A549 (cell line): ENCODE results near the gene ITPRIP. TPM values are rescaled to one million over a fixed set of nuclear protein-coding genes. Genes with fewer than 3 reads are reported as not detected.

ENCODE experiments used
- ATAC-seq, 2 experiments: fragments of 200-7000 bp in 1 of 2; fragments of >200 bp in 1 of 2; cut with Nextera tagmentation in 1 of 2; cut with Tn5 transposase in 1 of 2; 3 replicates each; pipeline versions ENCODE4 v1.8.0 to v1.9.1; 2018 to 2020; ENCODE audit warnings: mild to moderate bottlenecking in 1 of 2, moderate library complexity in 1 of 2
- CTCF ChIA-PET: fragments of 300-600 bp; sonication (Branson Sonifier 250); formaldehyde crosslinking; extraction: SDS; loops from one replicate; lab custom pipeline; 2021; ENCODE audit warnings: antibody characterized with exemption, inconsistent platforms; lab: Yijun Ruan, JAX
- POLR2A ChIA-PET: fragments of 350-600 bp; formaldehyde crosslinking; extraction: SDS; loops from one replicate; lab custom pipeline; 2021; ENCODE audit warnings: antibody characterized with exemption, inconsistent platforms; lab: Yijun Ruan, JAX
- DNase-seq, 2 experiments: peaks; one replicate each; pipeline versions ENCODE4 v3.0.0 to v3.0.0-alpha.2; 2011 to 2016; ENCODE audit warnings: low read depth in 1 of 2, low spot score in 1 of 2
- FAIRE-seq: peaks from 2 replicates; lab custom pipeline; 2011; peaks lifted over from hg19 to GRCh38; lab: Jason Lieb, UNC
- H3K27ac ChIP-seq, 2 experiments: fragments of >200 bp; sonication (Bioruptor Twin); formaldehyde crosslinking; 3 replicates each; pipeline ENCODE4 v1.5.1; 2016 to 2017
- H3K4me1 ChIP-seq: fragments of >200 bp; sonication (Bioruptor Twin); formaldehyde crosslinking; 3 replicates; pipeline ENCODE4 v1.6.1; 2016
- H3K4me2 ChIP-seq: fragments of >200 bp; sonication (Bioruptor Twin); formaldehyde crosslinking; 3 replicates; pipeline ENCODE4 v1.6.1; 2016
- H3K4me3 ChIP-seq: fragments of >200 bp; sonication (Bioruptor Twin); formaldehyde crosslinking; 3 replicates; pipeline ENCODE4 v1.5.1; 2016
- H3K9me3 ChIP-seq: fragments of >200 bp; sonication (Bioruptor Twin); formaldehyde crosslinking; 3 replicates; pipeline ENCODE4 v1.6.1; 2016
- CBX2 ChIP-seq: fragments of 200-600 bp; sonication (generic); IDR thresholded peaks from 2 replicates; pipeline ENCODE4 v1.6.1; 2016; ENCODE audit warnings: low read depth, mild to moderate bottlenecking, borderline replicate concordance
- EHF ChIP-seq: fragments of 250-450 bp; sonication (Bioruptor Pico); IDR thresholded peaks from 2 replicates; pipeline ENCODE4 v1.5.0; 2020; ENCODE audit warnings: mild to moderate bottlenecking
- KDM1A ChIP-seq: fragments of 200-600 bp; sonication (generic); IDR thresholded peaks from 2 replicates; pipeline ENCODE4 v1.6.1; 2016; ENCODE audit warnings: low read depth, mild to moderate bottlenecking
- PBX3 ChIP-seq: IDR thresholded peaks from 2 replicates; pipeline ENCODE4 v1.6.1; 2012
- WGBS: methylation state at CpG from one replicate; pipeline ENCODE4 v1.1.6; 2017; ENCODE audit errors: missing lambda C conversion rate; 5-methylcytosine and 5-hydroxymethylcytosine counted together
- polyA plus RNA-seq, 4 experiments: library from polyadenylated mRNA; depleted of rRNA in 3 of 4; stranded (reverse); fragments of >200 nt; fragmentation: RNase III in 1 of 4; extraction: RNeasy Plus Mini Kit Qiagen cat#74134 plus additional on column Dnase treatment in 1 of 4; gene quantifications; 2 replicates in 3 of 4; 3 replicates in 1 of 4; pipeline ENCODE4 v1.2.3, GENCODE V29; 2011 to 2017
- small RNA-seq, 6 experiments: library from RNA; depleted of rRNA; stranded (forward); fragments of <200 nt; gene quantifications; one replicate each; pipeline ENCODE3, GENCODE V24; 2012
- TF ChIP-seq, protein P1 (sequence below): fragments of 250-450 bp; sonication (Bioruptor Pico); IDR thresholded peaks from 2 replicates; pipeline ENCODE4 v1.5.0; 2021; ENCODE audit warnings: mild to moderate bottlenecking, moderate library complexity, borderline replicate concordance

Gene ITPRIP
- polyA plus RNA-seq, 2 of the 4 experiments (the other 2 are of a cell fraction): 14.8 to 21.0 TPM

GRCh38 chr10:104259999-104260774 lies 78.1 kb downstream of the ITPRIP start:
- no peak for DNase-seq
- POLR2A ChIA-PET: no interaction called here
- no peak for ATAC-seq
- Histone ChIP-seq H3K4me3 (no peak overlapping the region), H3K4me1 (peaks cover 37% of the 10 kb centered on the region), H3K9me3 (no peaks in the 10 kb centered on the region), H3K4me2 (peak overlapping the region; percentile 15; the same call in 2 of the 3 replicates), H3K27ac (peak overlapping the region in 1 of 2 experiments; percentile 11; a peak in 1 of 6 replicates)
- CTCF ChIA-PET: interaction anchor here (0.7 to 3.4 kb wide), 4 partner anchors 8 to 90 kb away, joined by 3 to 11 read pairs (median 4); no protein-coding TSS in a partner anchor
- no peak for FAIRE-seq
- TF ChIP-seq CBX2: no peak
- TF ChIP-seq KDM1A: no peak
- TF ChIP-seq, protein P1, sequence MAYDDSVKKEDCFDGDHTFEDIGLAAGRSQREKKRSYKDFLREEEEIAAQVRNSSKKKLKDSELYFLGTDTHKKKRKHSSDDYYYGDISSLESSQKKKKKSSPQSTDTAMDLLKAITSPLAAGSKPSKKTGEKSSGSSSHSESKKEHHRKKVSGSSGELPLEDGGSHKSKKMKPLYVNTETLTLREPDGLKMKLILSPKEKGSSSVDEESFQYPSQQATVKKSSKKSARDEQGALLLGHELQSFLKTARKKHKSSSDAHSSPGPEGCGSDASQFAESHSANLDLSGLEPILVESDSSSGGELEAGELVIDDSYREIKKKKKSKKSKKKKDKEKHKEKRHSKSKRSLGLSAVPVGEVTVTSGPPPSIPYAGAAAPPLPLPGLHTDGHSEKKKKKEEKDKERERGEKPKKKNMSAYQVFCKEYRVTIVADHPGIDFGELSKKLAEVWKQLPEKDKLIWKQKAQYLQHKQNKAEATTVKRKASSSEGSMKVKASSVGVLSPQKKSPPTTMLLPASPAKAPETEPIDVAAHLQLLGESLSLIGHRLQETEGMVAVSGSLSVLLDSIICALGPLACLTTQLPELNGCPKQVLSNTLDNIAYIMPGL (CRISPR knock-in tag): no peak
- TF ChIP-seq EHF (CRISPR knock-in tag): no peak
- no peak for TF ChIP-seq PBX3
- WGBS: 83% methylated on average over 6 of the region's 6 CpGs

Small RNA genes within 50 kb of the gene (small RNA-seq; reads per million reads assigned to genes)
- 0 reads per million in 6 experiments for gene MIR4482

Other genes starting within 250 kb of the ITPRIP start
- 11.2 and 17.6 TPM in 2 replicates for gene SFR1, start 216.3 kb downstream of the ITPRIP start, polyA plus RNA-seq (2011; rRNA removed)
- gene SFR1, start 216.3 kb downstream of the ITPRIP start, polyA plus RNA-seq (2017; fragmentation: RNase III; extraction: RNeasy Plus Mini Kit Qiagen cat#74134 plus additional on column Dnase treatment): 15.8 to 16.8 TPM (median 16.2 TPM) in 3 replicates
- 0.42 and 0.75 TPM in 2 replicates for gene CFAP43, start 106.1 kb downstream of the ITPRIP start, polyA plus RNA-seq (2011; rRNA removed)
- 0.16 to 0.36 TPM (median 0.31 TPM) in 3 replicates for gene CFAP43, start 106.1 kb downstream of the ITPRIP start, polyA plus RNA-seq (2017; fragmentation: RNase III; extraction: RNeasy Plus Mini Kit Qiagen cat#74134 plus additional on column Dnase treatment)
- 172 and 204 TPM in 2 replicates for gene GSTO1, start 83.6 kb downstream of the ITPRIP start, polyA plus RNA-seq (2011; rRNA removed)
- 152 to 163 TPM (median 156 TPM) in 3 replicates for gene GSTO1, start 83.6 kb downstream of the ITPRIP start, polyA plus RNA-seq (2017; fragmentation: RNase III; extraction: RNeasy Plus Mini Kit Qiagen cat#74134 plus additional on column Dnase treatment)
- gene GSTO2, start 69.3 kb downstream of the ITPRIP start, polyA plus RNA-seq (2011; rRNA removed): 5.7 and 6.3 TPM in 2 replicates
- 1.3 to 1.9 TPM (median 1.8 TPM) in 3 replicates for gene GSTO2, start 69.3 kb downstream of the ITPRIP start, polyA plus RNA-seq (2017; fragmentation: RNase III; extraction: RNeasy Plus Mini Kit Qiagen cat#74134 plus additional on column Dnase treatment)
- gene CFAP58, start 15.4 kb upstream of the ITPRIP start, polyA plus RNA-seq (2011; rRNA removed): 0.16 and 0.22 TPM in 2 replicates
- 0.17 to 0.32 TPM (median 0.25 TPM) in 3 replicates for gene CFAP58, start 15.4 kb upstream of the ITPRIP start, polyA plus RNA-seq (2017; fragmentation: RNase III; extraction: RNeasy Plus Mini Kit Qiagen cat#74134 plus additional on column Dnase treatment)